GM12878 (cell line): ENCODE data around the gene IQCF5. TPM values are rescaled to one million over a fixed set of nuclear protein-coding genes. Genes with fewer than 3 reads are reported as not detected.

ENCODE experiments used
- ATAC-seq: fragments of 200-7000 bp; cut with Tn5 transposase; 3 replicates; pipeline ENCODE4 v1.9.1; 2020; ENCODE audit warnings: mild to moderate bottlenecking, moderate library complexity
- BruUV-seq: library from RNA; stranded (reverse); fragments of 400-500 nt; replicated peaks from 2 replicates; lab custom pipeline; 2021; lab: Mats Ljungman, UMichigan
- CTCF ChIA-PET: fragments of 300-600 bp; sonication (Branson Sonifier 250); formaldehyde crosslinking; extraction: SDS; loops from one replicate; lab custom pipeline; 2021; ENCODE audit warnings: inconsistent platforms; lab: Yijun Ruan, JAX
- POLR2A ChIA-PET: fragments of 350-600 bp; formaldehyde crosslinking; extraction: SDS; loops from one replicate; lab custom pipeline; 2021; ENCODE audit warnings: inconsistent platforms; lab: Charles Lee
- RAD21 ChIA-PET: fragments of 300-600 bp; sonication (Branson Sonifier 250); formaldehyde crosslinking; loops from one replicate; lab custom pipeline; 2023; ENCODE audit warnings: antibody characterized with exemption; ENCODE audit not compliant: unreplicated experiment; lab: Charles Lee
- SMC1A ChIA-PET: fragments of 300-600 bp; sonication (Branson Sonifier 250); formaldehyde crosslinking; loops from one replicate; lab custom pipeline; 2023; ENCODE audit not compliant: unreplicated experiment, uncharacterized antibody; lab: Charles Lee
- DNase-seq: peaks from one replicate; pipeline ENCODE4 v3.0.0-alpha.2; 2011; ENCODE audit warnings: low read depth, low spot score
- FAIRE-seq: peaks from 3 replicates; lab custom pipeline; 2011; peaks lifted over from hg19 to GRCh38; lab: Jason Lieb, UNC
- H2AFZ ChIP-seq: 2 replicates; pipeline ENCODE4 v1.6.0; 2011; ENCODE audit warnings: low read depth, low read length, control low read depth; ENCODE audit not compliant: control insufficient read depth
- H3K27ac ChIP-seq: 2 replicates; pipeline ENCODE4 v1.5.1; 2011; ENCODE audit warnings: control low read depth; ENCODE audit not compliant: control insufficient read depth, insufficient read depth
- H3K27me3 ChIP-seq, 2 experiments: replicated peaks in 1 of 2; 2 replicates each; pipeline versions ENCODE4 v1.6.0 to v1.6.1; 2011; ENCODE audit warnings: low read length in 1 of 2; ENCODE audit not compliant: control insufficient read depth in 2 of 2, insufficient read depth in 2 of 2
- H3K36me3 ChIP-seq, 2 experiments: 2 replicates each; pipeline ENCODE4 v1.5.1; 2011; ENCODE audit warnings: low read length in 1 of 2; ENCODE audit not compliant: control insufficient read depth in 2 of 2, insufficient read depth in 2 of 2
- H3K4me1 ChIP-seq: 2 replicates; pipeline ENCODE4 v1.6.1; 2011; ENCODE audit warnings: mild to moderate bottlenecking, low read length, moderate library complexity, mixed read lengths; ENCODE audit not compliant: control insufficient read depth, insufficient read depth
- H3K4me2 ChIP-seq: 2 replicates; pipeline ENCODE4 v1.6.0; 2011; ENCODE audit warnings: control low read depth; ENCODE audit not compliant: control insufficient read depth, insufficient read depth
- H3K4me3 ChIP-seq: fragments of 200-600 bp; sonication (generic); 2 replicates; pipeline ENCODE4 v1.5.1; 2016
- H3K79me2 ChIP-seq: 2 replicates; pipeline ENCODE4 v1.6.0; 2011; ENCODE audit warnings: low read length; ENCODE audit not compliant: control insufficient read depth, insufficient read depth
- H3K9ac ChIP-seq: 2 replicates; pipeline ENCODE4 v1.8.0; 2011; ENCODE audit warnings: low read length, control low read depth, mixed read lengths; ENCODE audit not compliant: control insufficient read depth, insufficient read depth
- H3K9me3 ChIP-seq: replicated peaks from 3 replicates; pipeline ENCODE4 v1.5.1; 2011; ENCODE audit warnings: mild to moderate bottlenecking, low read length; ENCODE audit not compliant: control insufficient read depth, insufficient read depth
- H4K20me1 ChIP-seq: 2 replicates; pipeline ENCODE4 v1.6.0; 2011; ENCODE audit not compliant: control insufficient read depth, insufficient read depth
- BHLHE40 ChIP-seq, 2 experiments: fragments of 450-650 bp in 1 of 2; IDR thresholded peaks; 2 replicates each; pipeline ENCODE4 v1.6.1; 2011 to 2017; ENCODE audit warnings: low read depth in 2 of 2, borderline replicate concordance in 1 of 2, improper control_type of control experiment in 1 of 2, low read length in 1 of 2, mild to moderate bottlenecking in 1 of 2
- CEBPB ChIP-seq, 2 experiments: fragments of 150-350 bp in 1 of 2; IDR thresholded peaks; 2 replicates each; pipeline ENCODE4 v1.6.1; 2012 to 2014; ENCODE audit warnings: low read depth in 2 of 2, low read length in 2 of 2, borderline replicate concordance in 1 of 2, inconsistent platforms in 1 of 2
- CHD4 ChIP-seq: fragments of 200-600 bp; sonication (generic); IDR thresholded peaks from 2 replicates; pipeline ENCODE4 v1.6.1; 2016; ENCODE audit warnings: mild to moderate bottlenecking
- CUX1 ChIP-seq: IDR thresholded peaks from 2 replicates; pipeline ENCODE4 v1.6.1; 2012; ENCODE audit warnings: improper control_type of control experiment, low read depth, low read length; ENCODE audit not compliant: insufficient replicate concordance
- JUND ChIP-seq: IDR thresholded peaks from 2 replicates; pipeline ENCODE4 v1.6.1; 2012; ENCODE audit warnings: low read depth, mild to moderate bottlenecking, low read length, improper control_type of control experiment, moderate library complexity
- KLF5 ChIP-seq: fragments of 450-650 bp; IDR thresholded peaks from 2 replicates; pipeline ENCODE4 v1.6.1; 2014; ENCODE audit warnings: mild to moderate bottlenecking; ENCODE audit not compliant: partially characterized antibody
- NR2C2 ChIP-seq: IDR thresholded peaks from 2 replicates; pipeline ENCODE4 v1.6.1; 2011; ENCODE audit warnings: borderline replicate concordance, low read depth; ENCODE audit not compliant: control insufficient read depth, insufficient read length
- REST ChIP-seq: IDR thresholded peaks from 2 replicates; pipeline ENCODE4 v1.6.1; 2012; ENCODE audit warnings: mild to moderate bottlenecking, low read depth, low read length
- SREBF2 ChIP-seq: IDR thresholded peaks from 2 replicates; pipeline ENCODE4 v1.6.1; 2012; ENCODE audit warnings: mild to moderate bottlenecking, low read length
- ZBTB40 ChIP-seq: fragments of 450-650 bp; IDR thresholded peaks from 2 replicates; pipeline ENCODE4 v1.6.1; 2016; ENCODE audit warnings: mild to moderate bottlenecking, moderate library complexity, borderline replicate concordance
- WGBS: methylation state at CpG from one replicate; pipeline ENCODE4 v1.1.6; 2016; ENCODE audit warnings: low lambda C conversion rate; ENCODE audit not compliant: insufficient replicate concordance, insufficient coverage; ENCODE audit errors: missing lambda C conversion rate; 5-methylcytosine and 5-hydroxymethylcytosine counted together
- in situ Hi-C: fragments of 300-500 bp; cut with MboI; formaldehyde crosslinking; loops from 9 replicates; pipeline ENCODE4 v1.14.3; 2018; ENCODE audit warnings: mixed read lengths
- intact Hi-C: fragments of 100-400 bp; cut with micrococcal nuclease; formaldehyde crosslinking; loops from one replicate; pipeline ENCODE4 v1.14.2; 2022; ENCODE audit not compliant: unreplicated experiment
- polyA plus RNA-seq, 11 experiments: library from polyadenylated mRNA; depleted of rRNA in 4 of 11; unstranded in 6 of 11; stranded (reverse) in 5 of 11; fragments of >200 nt; fragmentation: Nextera tagmentation in 4 of 11; fragmentation: Illumina TruSeq in 1 of 11; extraction: Ambion mirVana in 4 of 11; extraction: Trizol in 1 of 11; gene quantifications; 1 replicate in 1 of 11; 2 replicates in 10 of 11; pipeline versions ENCODE4 v1.2.1 to v1.2.3, GENCODE V29; 2011 to 2016; ENCODE audit warnings: inconsistent platforms in 2 of 11, missing spikeins in 2 of 11, low read depth in 1 of 11
- total RNA-seq, 4 experiments: library from RNA; depleted of rRNA in 3 of 4; stranded (reverse); fragments of >200 nt in 3 of 4; fragmentation: Illumina TruSeq in 1 of 4; extraction: Trizol in 1 of 4; gene quantifications; 2 replicates each; pipeline versions ENCODE4 v1.2.1 to v1.2.3, GENCODE V29; 2013 to 2021

The IQCF5 gene
- total and polyA plus RNA-seq, 10 of the 15 experiments (the other 5 are each of a cell fraction or from before 2014, with no cell fraction given): not detected

GRCh38 chr3:51876186-51876585 is 785 bp upstream of the IQCF5 start:
- H3K27ac ChIP-seq: no peak overlapping the region
- no peaks in the 10 kb centered on the region for H4K20me1 ChIP-seq
- RAD21 ChIA-PET: no interaction called here
- SMC1A ChIA-PET: no interaction called here
- H2AFZ ChIP-seq: no peak overlapping the region
- no TSS peak for BruUV-seq
- H3K4me1 ChIP-seq: no peaks in the 10 kb centered on the region
- H3K27me3 ChIP-seq: peaks cover 1 to 3% of the 10 kb centered on the region in 2 experiments; a peak in 2 of 4 replicates
- H3K4me2 ChIP-seq: no peak overlapping the region
- H3K79me2 ChIP-seq: no peaks in the 10 kb centered on the region
- 17% methylated on average over 6 of the region's 6 CpGs for WGBS
- H3K9ac ChIP-seq: no peak overlapping the region
- no peak for ATAC-seq
- H3K36me3 ChIP-seq: no peaks in the 10 kb centered on the region
- CTCF ChIA-PET: no interaction called here
- no peak for FAIRE-seq
- no peak for TF ChIP-seq JUND
- TF ChIP-seq CHD4: no peak
- no peak for TF ChIP-seq SREBF2
- TF ChIP-seq NR2C2: no peak
- TF ChIP-seq BHLHE40 (IDR thresholded peaks at IDR 0.05; ENCODE audit: borderline replicate concordance in 1 of 2, low read depth in 2 of 2, low read length in 1 of 2): no peak
- TF ChIP-seq ZBTB40: no peak
- no peak for TF ChIP-seq REST
- TF ChIP-seq KLF5: no peak
- TF ChIP-seq CEBPB (IDR thresholded peaks at IDR 0.05; ENCODE audit: borderline replicate concordance in 1 of 2, low read depth in 2 of 2, low read length in 2 of 2): no peak
- no peak for TF ChIP-seq CUX1
- TF ChIP-seq, all 136 proteins: peak for 0
- in situ Hi-C loops: no loop called here
- POLR2A ChIA-PET: no interaction called here
- Histone ChIP-seq H3K9me3 (no peaks in the 10 kb centered on the region), H3K4me3 (no peak overlapping the region)
- intact Hi-C loops: no loop called here
- DNase-seq: no peak
